CD4-positive, alpha-beta T cell (primary cell): ENCODE results near the gene FAM110A. TPM values are rescaled to one million over a fixed set of nuclear protein-coding genes. Genes with fewer than 3 reads are reported as not detected.
"Not testable (repeated sequence)": the region's sequence is repeated elsewhere in the genome, so short reads cannot be mapped to it uniquely, and the experiment has no call there.

Experiments
- ATAC-seq: fragments of 200-7000 bp; cut with Tn5 transposase; one replicate; pipeline ENCODE4 v1.10.0; 2022; ENCODE audit warnings: mild to moderate bottlenecking; ENCODE audit not compliant: poor library complexity
- CTCF ChIA-PET: fragments of 350-600 bp; sonication (Branson Sonifier 250); formaldehyde crosslinking; loops from one replicate; lab custom pipeline; 2021; ENCODE audit warnings: antibody characterized with exemption, inconsistent platforms; lab: Charles Lee
- POLR2A ChIA-PET: fragments of 350-600 bp; sonication (Branson Sonifier 250); formaldehyde crosslinking; loops from one replicate; lab custom pipeline; 2021; ENCODE audit warnings: antibody characterized with exemption, inconsistent platforms; lab: Charles Lee
- DNase-seq, 14 experiments: peaks; one replicate each; pipeline ENCODE4 v3.0.0-alpha.2; 2013 to 2020; ENCODE audit warnings: mixed read lengths in 2 of 14
- H3K27ac ChIP-seq, 2 donors: one replicate each; pipeline versions ENCODE4 v1.5.1 to v1.7.0; 2013; ENCODE audit warnings: low read length in 2 of 2, low read depth in 1 of 2, mild to moderate bottlenecking in 1 of 2
- H3K27me3 ChIP-seq, 2 experiments: 1 replicate in 1 of 2; 2 replicates in 1 of 2; pipeline versions ENCODE4 v1.6.1 to v1.7.0; 2013; ENCODE audit warnings: low read length in 2 of 2, control low read depth in 1 of 2, mild to moderate bottlenecking in 1 of 2, moderate library complexity in 1 of 2; ENCODE audit not compliant: insufficient read depth in 2 of 2, control insufficient read depth in 1 of 2
- H3K36me3 ChIP-seq: one replicate; pipeline ENCODE4 v1.6.1; 2013; ENCODE audit warnings: low read length, control low read depth; ENCODE audit not compliant: insufficient read depth
- H3K4me1 ChIP-seq: one replicate; pipeline ENCODE4 v1.6.1; 2013; ENCODE audit warnings: low read length, control low read depth; ENCODE audit not compliant: insufficient read depth
- H3K4me3 ChIP-seq: one replicate; pipeline ENCODE4 v1.5.1; 2013; ENCODE audit warnings: mild to moderate bottlenecking, low read length, moderate library complexity
- H3K9me3 ChIP-seq, 2 experiments: 1 replicate in 1 of 2; 2 replicates in 1 of 2; pipeline versions ENCODE4 v1.6.1 to v1.7.0; 2013; ENCODE audit warnings: low read length in 2 of 2, mild to moderate bottlenecking in 2 of 2, control low read depth in 1 of 2, moderate library complexity in 1 of 2; ENCODE audit not compliant: control insufficient read depth in 1 of 2, insufficient read depth in 1 of 2
- H3K27ac Mint-ChIP-seq: one replicate; pipeline ENCODE4 v1.8.0; 2020; ENCODE audit warnings: mixed read lengths
- H3K27me3 Mint-ChIP-seq: one replicate; pipeline ENCODE4 v1.8.0; 2021; ENCODE audit warnings: mixed read lengths
- H3K36me3 Mint-ChIP-seq: one replicate; pipeline ENCODE4 v1.8.0; 2021; ENCODE audit warnings: low read depth, mixed read lengths
- H3K4me1 Mint-ChIP-seq: one replicate; pipeline ENCODE4 v1.8.0; 2021; ENCODE audit warnings: low read depth, mixed read lengths
- H3K4me3 Mint-ChIP-seq: one replicate; pipeline ENCODE4 v1.8.0; 2020; ENCODE audit warnings: mild to moderate bottlenecking, mixed read lengths
- H3K9me3 Mint-ChIP-seq: one replicate; pipeline ENCODE4 v1.8.0; 2020; ENCODE audit warnings: mixed read lengths
- intact Hi-C, 2 experiments: fragments of 100-400 bp; cut with DNase I in 1 of 2; cut with micrococcal nuclease in 1 of 2; formaldehyde crosslinking; loops; one replicate each; pipeline versions ENCODE4 v1.15.1 to v1.9.0; 2023 to 2025; cut with DNase I, micrococcal nuclease
- total RNA-seq, 174 experiments: library from RNA in 2 of 174; stranded (reverse) in 2 of 174; gene quantifications; one replicate each; pipeline ENCODE4 v1.2.3 and lab custom pipeline; 2021 to 2026
- TF ChIP-seq, protein P1 (sequence below): fragments of 200-600 bp; IDR thresholded peaks from one replicate; pipeline ENCODE4 v1.8.0; 2022; ENCODE audit warnings: antibody characterized with exemption, mild to moderate bottlenecking

The FAM110A gene
- total RNA-seq, 2 experiments from 2014 or later = 4.5 to 4.8 TPM

DNA sequence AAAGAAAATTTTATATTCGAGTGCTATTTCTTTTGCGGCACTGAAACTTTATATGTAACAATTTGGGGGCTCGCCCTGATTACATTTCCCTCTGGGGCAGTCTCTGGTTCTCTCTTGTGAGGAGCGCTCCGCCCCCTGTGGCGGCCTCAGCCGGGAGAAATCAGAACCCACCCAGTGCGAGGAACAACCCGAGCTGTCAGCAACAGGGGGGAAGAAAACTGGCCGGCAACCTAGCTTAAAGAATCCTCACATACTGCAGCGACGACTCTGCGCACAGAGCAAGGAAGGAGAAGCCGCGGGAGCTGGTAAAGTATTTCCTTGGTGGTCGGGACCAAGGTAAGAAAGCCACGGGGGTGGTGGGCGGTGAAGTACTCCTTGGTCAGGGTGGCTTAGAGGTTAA, 41.3 kb upstream of the FAM110A start:
- Histone ChIP-seq H3K27ac (no peak overlapping the region), H3K9me3 (peaks cover 5 to 12% of the 10 kb centered on the region in 2 experiments), H3K4me3 (no peak overlapping the region), H3K27me3 (peaks cover 0 to 8% of the 10 kb centered on the region in 2 experiments), H3K4me1 (no peaks in the 10 kb centered on the region), H3K36me3 (no peaks in the 10 kb centered on the region)
- H3K27ac Mint-ChIP-seq = no peak overlapping the region
- CTCF ChIA-PET = no interaction called here
- no peaks in the 10 kb centered on the region for H3K4me1 Mint-ChIP-seq
- no peaks in the 10 kb centered on the region for H3K36me3 Mint-ChIP-seq
- peaks cover 68% of the 10 kb centered on the region for H3K27me3 Mint-ChIP-seq
- ATAC-seq (no peak), DNase-seq (no peak)
- H3K9me3 Mint-ChIP-seq = peaks cover 7% of the 10 kb centered on the region
- POLR2A ChIA-PET = no interaction called here
- intact Hi-C loops = no loop called here
- H3K4me3 Mint-ChIP-seq = no peak overlapping the region
- TF ChIP-seq, protein P1, sequence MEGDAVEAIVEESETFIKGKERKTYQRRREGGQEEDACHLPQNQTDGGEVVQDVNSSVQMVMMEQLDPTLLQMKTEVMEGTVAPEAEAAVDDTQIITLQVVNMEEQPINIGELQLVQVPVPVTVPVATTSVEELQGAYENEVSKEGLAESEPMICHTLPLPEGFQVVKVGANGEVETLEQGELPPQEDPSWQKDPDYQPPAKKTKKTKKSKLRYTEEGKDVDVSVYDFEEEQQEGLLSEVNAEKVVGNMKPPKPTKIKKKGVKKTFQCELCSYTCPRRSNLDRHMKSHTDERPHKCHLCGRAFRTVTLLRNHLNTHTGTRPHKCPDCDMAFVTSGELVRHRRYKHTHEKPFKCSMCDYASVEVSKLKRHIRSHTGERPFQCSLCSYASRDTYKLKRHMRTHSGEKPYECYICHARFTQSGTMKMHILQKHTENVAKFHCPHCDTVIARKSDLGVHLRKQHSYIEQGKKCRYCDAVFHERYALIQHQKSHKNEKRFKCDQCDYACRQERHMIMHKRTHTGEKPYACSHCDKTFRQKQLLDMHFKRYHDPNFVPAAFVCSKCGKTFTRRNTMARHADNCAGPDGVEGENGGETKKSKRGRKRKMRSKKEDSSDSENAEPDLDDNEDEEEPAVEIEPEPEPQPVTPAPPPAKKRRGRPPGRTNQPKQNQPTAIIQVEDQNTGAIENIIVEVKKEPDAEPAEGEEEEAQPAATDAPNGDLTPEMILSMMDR = no peak

DNA sequence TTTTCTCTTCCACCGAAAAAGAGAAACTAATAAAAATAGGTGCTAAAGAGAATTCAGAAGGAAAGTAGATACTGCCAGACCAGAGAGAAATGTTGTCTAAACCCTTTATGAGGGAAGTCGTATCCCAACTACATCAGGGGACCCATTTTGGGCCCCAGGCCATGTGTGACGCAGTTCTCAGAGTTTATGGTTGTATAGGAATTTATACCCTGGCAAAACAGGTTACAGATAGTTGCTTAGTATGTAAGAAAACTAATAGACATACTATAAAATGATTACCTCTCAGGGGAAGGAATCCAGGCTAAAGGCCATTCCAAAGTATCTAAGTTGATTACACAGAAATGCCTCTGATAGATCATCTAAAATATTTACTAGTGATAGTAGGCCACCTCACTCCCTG, 36.6 kb upstream of the FAM110A start:
- Histone ChIP-seq H3K36me3 (no peaks in the 10 kb centered on the region), H3K4me3 (no peak overlapping the region), H3K27me3 (peaks cover 0 to 5% of the 10 kb centered on the region in 2 experiments), H3K9me3 (peaks cover 0 to 6% of the 10 kb centered on the region in 2 experiments), H3K27ac (no peak overlapping the region), H3K4me1 (no peaks in the 10 kb centered on the region)
- DNase-seq (no peak), ATAC-seq (no peak)
- intact Hi-C loops = no loop called here
- TF ChIP-seq, protein P1 = no peak
- H3K4me1 Mint-ChIP-seq = no peaks in the 10 kb centered on the region
- ChIA-PET CTCF (no interaction called here), POLR2A (no interaction called here)
- H3K36me3 Mint-ChIP-seq = no peaks in the 10 kb centered on the region
- peaks cover 4% of the 10 kb centered on the region for H3K9me3 Mint-ChIP-seq
- peaks cover 66% of the 10 kb centered on the region for H3K27me3 Mint-ChIP-seq
- no peak overlapping the region for H3K27ac Mint-ChIP-seq
- no peak overlapping the region for H3K4me3 Mint-ChIP-seq

DNA sequence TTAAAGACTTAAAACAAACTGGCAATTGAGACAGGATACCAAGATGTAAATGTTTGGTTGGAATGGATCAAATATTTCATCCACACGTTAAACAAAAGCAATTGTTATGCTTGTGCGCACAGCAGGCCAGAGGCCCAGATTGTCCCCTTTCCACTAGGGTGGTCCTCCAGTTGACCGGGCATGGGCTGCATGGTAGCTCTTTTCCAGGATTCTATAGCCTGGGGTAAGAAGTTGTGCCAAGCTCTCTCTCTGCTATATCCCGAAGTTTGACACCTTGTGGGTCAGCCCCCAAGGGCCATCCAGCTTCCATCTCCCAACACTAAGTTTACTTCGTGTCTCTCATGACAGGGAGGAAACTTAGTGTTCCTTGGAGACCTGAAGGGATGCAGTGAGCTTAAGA, 34.8 kb upstream of the FAM110A start:
- not testable (repeated sequence) for H3K9me3 Mint-ChIP-seq, H3K27ac Mint-ChIP-seq

DNA sequence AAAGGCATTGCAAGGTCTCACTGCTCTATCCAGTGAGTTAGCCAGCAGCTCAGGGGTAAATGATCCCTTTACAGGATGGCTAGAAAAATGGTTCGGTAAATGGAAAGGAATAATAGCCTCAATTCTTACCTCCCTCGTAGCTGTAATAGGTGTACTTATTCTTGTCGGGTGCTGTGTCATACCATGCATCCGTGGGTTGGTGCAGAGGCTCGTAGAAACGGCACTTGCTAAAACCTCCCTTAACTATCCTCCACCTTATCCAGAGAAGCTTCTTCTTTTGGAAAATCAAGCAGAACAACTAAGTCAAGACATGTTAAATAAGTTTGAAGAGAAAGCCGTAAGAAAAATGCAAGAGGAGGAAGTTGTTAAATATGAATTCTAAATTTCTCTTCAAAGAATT, 33.5 kb upstream of the FAM110A start:
- H3K4me3 ChIP-seq, CTCF ChIA-PET, H3K9me3 ChIP-seq, H3K4me3 Mint-ChIP-seq, H3K4me1 ChIP-seq, ATAC-seq, H3K27ac ChIP-seq, H3K27me3 ChIP-seq, H3K36me3 Mint-ChIP-seq, POLR2A ChIA-PET, H3K36me3 ChIP-seq, intact Hi-C loops, DNase-seq, H3K9me3 Mint-ChIP-seq, H3K27ac Mint-ChIP-seq, H3K4me1 Mint-ChIP-seq: not testable (repeated sequence)
- H3K27me3 Mint-ChIP-seq = peaks cover 40% of the 10 kb centered on the region

More for the DNA sequence above, 34.8 kb upstream of the FAM110A start:
- H3K27ac ChIP-seq, H3K36me3 ChIP-seq, ATAC-seq, POLR2A ChIA-PET, H3K27me3 ChIP-seq, H3K4me1 Mint-ChIP-seq, H3K4me3 Mint-ChIP-seq, CTCF ChIA-PET, intact Hi-C loops, H3K4me1 ChIP-seq, H3K4me3 ChIP-seq, H3K36me3 Mint-ChIP-seq, H3K9me3 ChIP-seq, DNase-seq: not testable (repeated sequence)
- H3K27me3 Mint-ChIP-seq = peaks cover 52% of the 10 kb centered on the region
